SK-N-SH (cell line): ENCODE data around the gene ASIC2.

Source experiments
- CTCF ChIP-seq: fragments of 200-600 bp; sonication (generic); IDR thresholded peaks from 2 replicates; pipeline ENCODE4 v1.6.1; 2017; ENCODE audit warnings: antibody characterized with exemption, mild to moderate bottlenecking, moderate library complexity
- EP300 ChIP-seq, 2 experiments: IDR thresholded peaks; 2 replicates each; pipeline versions ENCODE4 v1.4.0 to v1.6.1; 2012; ENCODE audit warnings: borderline replicate concordance in 1 of 2, low read depth in 1 of 2, low read length in 1 of 2
- GABPA ChIP-seq: IDR thresholded peaks from 2 replicates; pipeline ENCODE4 v1.4.0; 2012; ENCODE audit warnings: low read depth, mild to moderate bottlenecking
- MXI1 ChIP-seq: IDR thresholded peaks from 2 replicates; pipeline ENCODE4 v1.6.1; 2012; ENCODE audit warnings: mild to moderate bottlenecking, low read depth, low read length, improper control_type of control experiment
- POLR2AphosphoS5 ChIP-seq: IDR thresholded peaks from 2 replicates; pipeline ENCODE4 v1.6.1; 2012; ENCODE audit warnings: low read depth, low read length
- REST ChIP-seq: IDR thresholded peaks from 2 replicates; pipeline ENCODE4 v1.6.1; 2012; ENCODE audit warnings: mild to moderate bottlenecking, low read depth, low read length, moderate library complexity
- RFX5 ChIP-seq: IDR thresholded peaks from 2 replicates; pipeline ENCODE4 v1.6.1; 2012; ENCODE audit warnings: mild to moderate bottlenecking, improper control_type of control experiment, low read length
- USF1 ChIP-seq: IDR thresholded peaks from 2 replicates; pipeline ENCODE4 v1.4.0; 2012; ENCODE audit warnings: low read depth, borderline replicate concordance
- YY1 ChIP-seq: IDR thresholded peaks from 2 replicates; pipeline ENCODE4 v1.4.0; 2012; ENCODE audit warnings: low read depth, mild to moderate bottlenecking

DNA sequence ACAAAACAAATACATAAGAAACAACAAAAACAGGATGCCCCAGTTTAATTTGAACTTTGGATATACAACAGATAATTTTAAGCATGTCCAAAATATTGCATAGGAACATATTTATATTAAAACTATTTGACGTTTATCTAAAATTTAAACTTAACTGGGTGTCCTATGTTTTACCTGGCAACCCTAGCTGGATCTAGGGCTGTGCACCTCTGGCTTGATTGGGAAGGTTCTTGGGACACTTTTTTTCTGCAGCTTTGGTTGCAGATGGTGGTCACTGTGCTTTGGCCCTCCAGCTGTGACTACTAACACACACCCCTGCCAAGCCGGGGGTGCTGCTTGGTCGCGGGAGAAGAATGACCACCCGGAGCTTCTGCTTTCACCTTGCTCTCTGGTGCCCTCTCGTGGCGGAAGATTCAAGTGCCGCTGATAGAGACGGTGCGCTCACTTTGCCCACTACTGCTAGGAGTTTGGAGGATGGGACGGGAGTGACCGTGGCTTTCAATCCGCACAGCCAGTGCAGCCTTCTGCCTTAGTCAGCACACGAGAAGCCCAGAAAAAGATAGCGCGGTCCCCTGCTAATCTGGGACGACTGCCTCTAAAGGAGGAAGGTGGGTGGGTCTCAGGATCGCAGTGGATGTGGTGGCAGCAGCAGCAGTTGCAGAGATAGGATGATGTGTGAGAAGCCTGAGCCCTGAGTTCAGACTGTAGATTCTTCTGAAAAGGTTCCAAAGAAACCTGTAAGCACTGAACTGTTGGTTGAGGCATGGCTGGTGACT lies 294.8 kb downstream of the ASIC2 start:
- TF ChIP-seq YY1 (no peak), POLR2AphosphoS5 (no peak), CTCF (peak; percentile 87), USF1 (no peak), EP300 (IDR thresholded peaks at IDR 0.05; ENCODE audit: borderline replicate concordance in 1 of 2, low read depth in 1 of 2, low read length in 1 of 2) (no peak), MXI1 (no peak), REST (no peak), GABPA (no peak), RFX5 (no peak)
